ENCODE measurements around the gene LYPD3. TPM values are rescaled to one million over a fixed set of nuclear protein-coding genes. Genes with fewer than 3 reads are reported as not detected.

Gene LYPD3
- 13.3 and 20.2 TPM in 2 replicates for total RNA-seq

GRCh38 chr19:43465468-43466120, at the start of gene LYPD3:
Gene LYPD3, minus strand, starts transcription at chr19:43465608. Its CDS starts 37 bp downstream, at chr19:43465571.

DNA sequence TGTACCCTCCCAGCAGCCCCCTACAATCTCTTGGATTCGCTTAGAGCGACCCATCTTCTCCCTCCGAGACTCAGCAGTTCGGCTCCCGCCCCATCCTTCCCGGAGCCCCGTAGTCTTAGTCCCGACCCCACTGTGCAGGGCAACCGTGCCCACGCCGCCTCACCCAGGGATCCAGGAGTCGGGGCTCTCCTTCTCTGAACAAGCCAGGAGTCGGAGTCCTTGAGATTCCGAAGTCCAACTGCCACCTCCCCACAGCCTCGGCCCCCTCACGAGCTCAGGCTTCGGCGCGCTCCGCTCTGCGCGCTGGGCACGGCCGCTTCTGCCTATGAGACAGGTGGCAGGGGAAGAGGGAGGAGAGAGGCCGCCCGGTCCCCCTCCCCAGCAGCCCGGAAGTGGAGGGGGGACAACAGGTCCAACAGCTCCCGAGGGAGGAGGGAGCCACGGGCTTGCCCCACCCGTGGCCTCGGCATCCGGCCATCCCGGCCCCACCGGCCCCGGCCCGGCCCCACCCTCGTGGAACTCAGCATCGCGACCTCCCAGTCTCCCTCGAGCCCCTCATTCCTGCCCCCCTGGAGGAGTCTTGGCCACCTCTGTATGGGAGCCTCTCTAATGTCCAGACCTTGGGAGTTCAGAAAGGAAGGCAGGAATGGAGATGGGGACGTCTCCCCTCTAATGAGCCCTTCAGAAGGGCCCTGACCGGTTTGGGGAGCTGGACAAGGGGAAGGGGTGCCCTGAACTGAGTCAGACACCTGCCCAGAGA, 39.2 kb upstream of the LYPD3 start, which contains the start of gene PHLDB3:
Gene PHLDB3 (minus strand): TSS at position 321 of the 760 bp plus-strand sequence. CDS start 628 bp downstream, outside the sequence.

DNA sequence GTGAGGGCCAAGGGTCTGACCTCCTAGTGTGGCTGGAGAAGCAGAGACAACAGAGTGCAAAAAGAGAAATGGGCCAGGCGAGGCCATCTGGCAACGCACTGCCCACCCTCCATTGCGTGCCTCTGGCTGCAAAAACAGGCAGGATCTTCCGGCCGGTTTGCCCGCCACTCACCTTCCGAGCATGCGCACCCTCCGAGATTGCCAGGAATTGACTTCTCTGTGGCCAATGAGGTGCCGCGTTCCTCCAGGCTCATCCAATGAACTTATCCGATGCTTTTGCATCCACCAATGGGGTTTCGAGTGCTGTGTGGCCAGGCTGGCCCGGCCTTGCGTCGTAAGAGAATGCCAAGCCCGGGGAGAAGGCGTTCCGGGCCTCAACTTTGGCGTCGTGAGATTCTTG, 50.9 kb downstream of the LYPD3 start, which contains the start of gene TEX101:
Gene TEX101 (plus strand): TSS at position 337 of the 400 bp plus-strand sequence. CDS start 1,030 bp downstream, outside the sequence.

Other genes with a start within 250 kb of the LYPD3 start
- gene PSG9, start 196.1 kb downstream of the LYPD3 start, total RNA-seq = not detected in 2 replicates
- 0.34 and 0.85 TPM in 2 replicates for gene CD177, start 111.9 kb downstream of the LYPD3 start, total RNA-seq
- gene TEX101, start 50.7 kb downstream of the LYPD3 start, total RNA-seq = not detected in 2 replicates
- gene PHLDB3, start 39.1 kb upstream of the LYPD3 start, total RNA-seq = 20.8 and 31.5 TPM in 2 replicates
- 112 and 236 TPM in 2 replicates for gene ETHE1, start 61.6 kb upstream of the LYPD3 start, total RNA-seq
- gene ZNF575, start 67.6 kb upstream of the LYPD3 start, total RNA-seq = under 0.01 and 0.07 TPM in 2 replicates
- gene XRCC1, start 109.9 kb upstream of the LYPD3 start, total RNA-seq = 9.0 and 10.9 TPM in 2 replicates
- gene PINLYP, start 110.2 kb upstream of the LYPD3 start, total RNA-seq = 0.50 and 1.4 TPM in 2 replicates
- 16.7 and 30.0 TPM in 2 replicates for gene IRGQ, start 130.5 kb upstream of the LYPD3 start, total RNA-seq
- gene ZNF576, start 131.0 kb upstream of the LYPD3 start, total RNA-seq = 9.2 TPM in 2 replicates
- gene SRRM5, start 146.5 kb upstream of the LYPD3 start, total RNA-seq = 0.07 TPM in 1 of 2 replicates, not detected in the other
- gene ZNF428, start 154.0 kb upstream of the LYPD3 start, total RNA-seq = 15.5 and 19.8 TPM in 2 replicates
- 11.6 and 18.7 TPM in 2 replicates for gene CADM4, start 174.2 kb upstream of the LYPD3 start, total RNA-seq
- gene PLAUR, start 204.6 kb upstream of the LYPD3 start, total RNA-seq = 60.8 and 78.7 TPM in 2 replicates